GM15510 (cell line): ENCODE results near the gene NTF3.

ENCODE experiments used
- POLR2A ChIP-seq: IDR thresholded peaks from 3 replicates; pipeline ENCODE4 v1.6.1; 2011; ENCODE audit warnings: borderline replicate concordance; ENCODE audit not compliant: insufficient read length; ENCODE audit errors: extremely low read depth

NTF3 gene

GRCh38 chr12:5518584-5519365 is 86.9 kb downstream of the NTF3 start:
- no peak for TF ChIP-seq POLR2A

- no peak for TF ChIP-seq POLR2A
Observed at GRCh38 chr12:5520037-5520436, 88.1 kb downstream of the NTF3 start.

GRCh38 chr12:5520831-5521230 is 88.9 kb downstream of the NTF3 start:
- no peak for TF ChIP-seq POLR2A

- TF ChIP-seq POLR2A = no peak
Observed at GRCh38 chr12:5521456-5522325, 89.8 kb downstream of the NTF3 start.

DNA sequence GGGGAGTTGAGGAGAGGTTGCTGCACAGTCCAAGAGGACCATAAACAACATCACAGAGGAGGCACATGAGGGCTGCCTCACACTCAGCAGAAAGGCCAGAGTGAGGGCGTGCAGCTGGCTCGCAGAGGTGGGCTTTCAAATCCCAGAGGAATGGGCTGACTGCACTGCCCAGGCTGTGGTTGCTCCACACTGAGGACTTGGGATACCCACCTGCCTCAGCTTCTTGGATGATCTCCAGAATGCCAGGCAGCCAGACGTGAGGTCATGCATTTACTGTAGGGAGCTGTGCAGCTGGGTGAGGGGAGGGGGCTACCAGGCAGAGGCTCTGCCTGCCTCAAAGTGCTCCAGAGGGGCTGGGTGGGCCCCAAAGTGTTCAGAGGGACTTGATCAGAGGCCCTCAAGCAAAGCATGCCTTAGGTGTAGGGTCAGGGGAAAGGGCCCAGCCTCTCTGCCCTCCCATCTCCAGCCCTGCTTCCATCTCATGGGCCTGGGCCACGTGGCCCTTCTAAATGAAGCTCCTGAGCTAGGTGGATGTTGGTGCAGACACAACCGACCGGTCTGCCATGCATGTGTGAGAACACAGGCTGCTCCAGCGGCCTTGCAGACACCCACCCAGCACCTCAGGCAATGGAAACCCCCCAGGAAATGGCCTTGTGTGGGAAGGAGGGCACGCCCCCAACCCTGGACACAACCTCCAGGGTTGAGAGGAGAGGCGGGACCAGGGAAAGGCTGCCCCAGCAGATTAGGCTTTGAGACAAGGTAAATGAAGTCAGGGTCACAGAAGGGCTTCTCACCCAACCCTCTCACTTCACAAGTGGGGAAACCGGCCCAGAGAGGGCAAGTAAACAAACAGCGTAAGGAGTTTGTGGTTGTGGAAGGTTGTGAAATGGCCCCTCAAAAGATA is 90.8 kb downstream of the NTF3 start:
- no peak for TF ChIP-seq POLR2A

DNA sequence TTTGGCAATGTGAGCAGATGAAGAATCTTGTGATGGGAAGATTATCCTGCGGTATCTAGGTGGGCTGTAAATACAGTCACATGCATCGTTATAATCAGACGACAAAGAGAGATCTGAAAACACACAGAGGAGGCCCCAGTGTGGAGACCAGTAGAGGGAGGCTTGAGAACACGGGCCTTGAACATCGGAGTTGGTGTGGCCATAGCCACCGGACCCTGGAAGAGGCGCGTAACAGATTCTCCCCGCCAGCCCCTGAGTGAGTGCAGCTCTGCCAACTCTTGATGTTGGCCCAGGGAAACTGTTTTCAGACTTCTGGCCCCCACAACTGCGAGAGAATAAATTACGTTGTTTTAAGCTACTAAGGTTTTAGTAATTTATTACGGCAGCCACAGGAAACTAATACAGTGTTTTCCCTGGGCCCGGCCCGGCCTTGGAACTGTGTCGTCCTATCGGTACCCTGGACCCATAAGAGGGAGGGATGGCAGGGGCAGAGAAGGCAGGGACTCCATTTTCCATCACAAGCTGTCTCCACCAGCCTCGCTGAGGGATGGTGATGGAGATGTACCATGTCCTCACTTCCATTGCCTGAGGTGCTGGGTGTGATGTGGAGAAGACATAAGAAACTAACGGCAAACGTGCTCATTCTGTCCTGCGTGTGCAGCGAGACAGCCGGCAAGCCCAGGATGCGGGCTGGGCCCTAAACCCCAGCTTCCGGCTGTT is 91.6 kb downstream of the NTF3 start:
- no peak for TF ChIP-seq POLR2A

GRCh38 chr12:5524116-5524768 is 92.3 kb downstream of the NTF3 start:
- no peak for TF ChIP-seq POLR2A

DNA sequence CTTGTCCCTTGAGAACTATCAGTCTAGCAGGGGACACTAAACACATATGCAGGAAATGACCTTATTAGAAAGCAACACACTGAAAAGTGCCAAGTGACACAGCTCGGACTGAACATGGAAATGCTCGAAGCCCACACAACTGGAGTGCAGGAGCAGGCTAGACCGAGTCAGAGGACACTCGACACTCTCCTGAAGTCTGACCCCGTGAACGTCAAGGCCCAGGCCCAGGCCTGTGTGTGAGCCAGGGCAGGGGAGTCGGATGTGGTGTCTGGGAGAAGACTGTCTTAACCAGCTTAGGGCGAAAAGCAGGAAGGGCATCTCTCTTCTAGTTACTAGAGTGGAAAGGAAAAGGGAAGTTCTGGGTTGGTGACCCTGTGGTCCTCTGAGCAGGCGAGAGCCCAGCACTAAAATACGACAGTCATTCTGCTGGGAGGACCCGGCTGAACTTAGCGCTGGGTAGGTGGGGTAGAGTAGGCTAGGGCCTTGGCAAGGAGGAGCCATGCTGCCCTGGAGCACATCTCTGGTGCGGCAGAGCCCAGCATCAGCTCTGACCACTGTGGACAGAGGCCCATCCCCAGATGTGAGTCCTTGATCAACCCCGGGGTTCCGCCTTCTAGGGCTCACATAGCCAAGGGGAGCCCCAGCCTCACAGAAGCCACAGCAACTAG is 93.0 kb downstream of the NTF3 start:
- TF ChIP-seq POLR2A = no peak

DNA sequence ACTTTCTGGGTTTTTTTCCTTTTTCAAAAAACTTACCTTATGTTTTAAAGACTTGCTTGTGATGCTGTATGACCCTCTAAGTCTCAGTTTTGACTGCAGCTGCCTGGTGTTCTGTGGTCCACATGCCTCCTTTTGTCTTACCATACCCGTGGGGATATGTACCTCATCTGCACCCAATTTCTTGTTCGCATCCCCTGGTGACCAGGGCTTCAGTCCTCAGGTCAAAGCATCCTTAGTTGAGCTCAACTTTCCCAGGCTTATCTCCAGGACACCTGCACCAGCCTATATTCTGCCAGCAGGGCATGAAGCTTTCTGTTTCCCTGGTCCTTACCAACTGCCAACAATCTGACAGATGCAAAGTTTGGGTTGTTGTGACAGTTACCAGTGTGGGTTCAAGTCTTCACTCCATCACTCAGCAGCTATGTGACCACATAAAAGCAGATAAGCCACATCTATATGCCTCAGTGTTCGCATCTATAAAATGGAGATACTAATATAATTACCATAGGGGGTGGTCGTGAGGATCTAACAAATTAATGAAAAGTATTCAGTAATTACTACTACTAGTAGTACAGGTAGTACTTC is 94.0 kb downstream of the NTF3 start:
- TF ChIP-seq POLR2A = no peak

DNA sequence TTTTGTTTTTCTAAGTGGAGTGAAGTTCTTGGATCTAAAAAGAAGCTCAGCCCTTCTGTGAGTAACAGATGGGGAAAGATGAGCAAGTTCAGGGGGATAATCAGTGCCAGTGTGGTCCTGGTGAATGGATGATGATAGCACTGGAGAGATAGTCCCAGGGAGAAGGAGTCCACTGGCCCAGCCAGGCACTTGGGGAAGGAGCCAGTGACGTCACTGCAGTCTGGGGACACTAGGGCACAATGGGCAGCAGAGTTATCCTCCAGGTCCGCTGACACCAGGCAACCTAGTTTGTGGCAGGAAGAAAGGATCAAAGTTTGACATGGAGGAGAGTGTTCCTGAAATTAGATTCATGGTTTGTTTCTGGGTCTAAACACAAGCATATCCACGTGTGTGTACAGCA is 101.5 kb downstream of the NTF3 start:
- TF ChIP-seq POLR2A = no peak

- TF ChIP-seq POLR2A = no peak
Observed at GRCh38 chr12:5534426-5535199, 102.7 kb downstream of the NTF3 start.

GRCh38 chr12:5535541-5535940 is 103.6 kb downstream of the NTF3 start:
- TF ChIP-seq POLR2A = no peak
